ENCODE results near the gene ADK.

- TF ChIP-seq CTCF (conservative IDR thresholded peaks at IDR 0.05) (no peak), ZFX (IDR thresholded peaks at IDR 0.05) (no peak)
Measured at GRCh38 chr10:74451127-74451829, 300.3 kb downstream of the ADK start.
